Measurements from ENCODE around the gene PACSIN2.

DNA sequence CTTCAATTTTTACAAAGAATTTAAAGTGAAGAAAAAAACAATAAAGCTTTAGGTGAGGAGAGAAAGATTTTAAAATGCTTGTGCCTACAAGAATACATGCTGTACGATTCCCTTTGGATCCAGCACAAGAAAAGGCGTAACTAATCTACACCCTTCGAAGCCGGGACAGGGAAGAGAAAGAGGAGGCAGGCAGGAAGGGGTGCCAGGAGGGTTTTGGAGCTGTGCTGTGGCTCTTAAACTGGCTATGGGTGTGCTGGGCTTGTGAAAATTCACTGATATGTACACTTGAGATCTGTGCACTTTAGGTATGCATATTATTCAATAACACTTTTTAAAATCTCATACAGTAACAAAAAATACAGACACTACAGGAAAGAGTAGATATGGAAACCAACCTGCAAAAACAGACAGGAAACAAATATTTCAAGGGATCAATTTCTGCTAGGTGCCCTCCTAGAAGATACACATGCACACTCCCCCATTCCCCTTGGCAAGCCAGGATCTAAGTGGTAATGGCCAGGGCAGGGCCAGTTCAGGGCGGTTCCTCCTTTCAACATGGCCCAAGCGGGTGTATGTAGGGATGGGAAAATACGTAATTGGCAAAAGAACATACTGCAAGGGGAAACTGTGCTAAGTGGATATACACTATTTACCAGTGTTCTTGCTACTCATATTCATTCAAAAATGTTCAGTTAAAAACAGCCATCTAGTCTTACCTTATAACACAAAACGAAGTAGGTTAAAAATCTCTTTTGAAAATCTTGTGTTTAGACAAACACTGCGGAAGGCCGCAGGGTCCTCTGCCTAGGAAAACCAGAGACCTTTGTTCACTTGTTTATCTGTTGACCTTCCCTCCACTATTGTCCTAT is 54.2 kb downstream of the PACSIN2 start:
- TF ChIP-seq, protein P1, sequence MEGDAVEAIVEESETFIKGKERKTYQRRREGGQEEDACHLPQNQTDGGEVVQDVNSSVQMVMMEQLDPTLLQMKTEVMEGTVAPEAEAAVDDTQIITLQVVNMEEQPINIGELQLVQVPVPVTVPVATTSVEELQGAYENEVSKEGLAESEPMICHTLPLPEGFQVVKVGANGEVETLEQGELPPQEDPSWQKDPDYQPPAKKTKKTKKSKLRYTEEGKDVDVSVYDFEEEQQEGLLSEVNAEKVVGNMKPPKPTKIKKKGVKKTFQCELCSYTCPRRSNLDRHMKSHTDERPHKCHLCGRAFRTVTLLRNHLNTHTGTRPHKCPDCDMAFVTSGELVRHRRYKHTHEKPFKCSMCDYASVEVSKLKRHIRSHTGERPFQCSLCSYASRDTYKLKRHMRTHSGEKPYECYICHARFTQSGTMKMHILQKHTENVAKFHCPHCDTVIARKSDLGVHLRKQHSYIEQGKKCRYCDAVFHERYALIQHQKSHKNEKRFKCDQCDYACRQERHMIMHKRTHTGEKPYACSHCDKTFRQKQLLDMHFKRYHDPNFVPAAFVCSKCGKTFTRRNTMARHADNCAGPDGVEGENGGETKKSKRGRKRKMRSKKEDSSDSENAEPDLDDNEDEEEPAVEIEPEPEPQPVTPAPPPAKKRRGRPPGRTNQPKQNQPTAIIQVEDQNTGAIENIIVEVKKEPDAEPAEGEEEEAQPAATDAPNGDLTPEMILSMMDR (IDR thresholded peaks at IDR 0.05): no peak
- TF ChIP-seq REST (IDR thresholded peaks at IDR 0.05; ENCODE audit: insufficient read depth in 1 of 2, low read depth in 2 of 2, low read length in 1 of 2) (no peak), POLR2AphosphoS5 (IDR thresholded peaks at IDR 0.05; ENCODE audit: low read depth, low read length) (no peak), SIN3A (IDR thresholded peaks at IDR 0.05; ENCODE audit: borderline replicate concordance, insufficient read depth, low read depth, low read length) (no peak), TCF7L2 (IDR thresholded peaks at IDR 0.05; ENCODE audit: low read depth, low read length) (no peak)
